Muscle of back (tissue), 13 donors: Measurements from ENCODE around the gene TMLHE. TPM values are rescaled to one million over a fixed set of nuclear protein-coding genes. Genes with fewer than 3 reads are reported as not detected.
"Not testable (repeated sequence)": the region's sequence is repeated elsewhere in the genome, so short reads cannot be mapped to it uniquely, and the experiment has no call there.

Experiments
- DNase-seq, 3 donors: peaks; one replicate each; pipeline versions ENCODE4 v3.0.0 to v3.0.0-alpha.2; 2013
- long read RNA-seq, 9 donors: transcript quantifications; one replicate each; lab custom pipeline, GENCODE V29; 2026
- polyA plus RNA-seq, 10 donors: library from polyadenylated mRNA; unstranded; fragments of 120-200 nt; gene quantifications; one replicate each; pipeline ENCODE4 v1.2.1, GENCODE V29; 2013; ENCODE audit not compliant: insufficient read length in 10 of 10

TMLHE gene
- 10 to 100 TPM; 16.2 to 23.6 (median 18.6) TPM for polyA plus RNA-seq
- long read RNA-seq, donor 1, partial matches to known transcripts: 0 of 4 reads
- long read RNA-seq, donor 1, other reads (novel, unspliced or antisense): 0 of 4 reads
- long read RNA-seq, donor 2, partial matches to known transcripts: 0 of 4 reads
- long read RNA-seq, donor 2, other reads (novel, unspliced or antisense): 0 of 4 reads
- long read RNA-seq, donor 3: 0 reads
- long read RNA-seq, donor 4, partial matches to known transcripts: 0 of 1 reads
- long read RNA-seq, donor 4, other reads (novel, unspliced or antisense): 0 of 1 reads
- long read RNA-seq, donor 5, partial matches to known transcripts: 0 of 3 reads
- long read RNA-seq, donor 5, other reads (novel, unspliced or antisense): 0 of 3 reads
- long read RNA-seq, donor 6, partial matches to known transcripts: 0 of 4 reads
- long read RNA-seq, donor 6, other reads (novel, unspliced or antisense): 0 of 4 reads
- long read RNA-seq, donor 7, partial matches to known transcripts: 0 of 2 reads
- long read RNA-seq, donor 7, other reads (novel, unspliced or antisense): 0 of 2 reads
- long read RNA-seq, donor 8, partial matches to known transcripts: 0 of 2 reads
- long read RNA-seq, donor 8, other reads (novel, unspliced or antisense): 0 of 2 reads
- long read RNA-seq, donor 9, partial matches to known transcripts: 0 of 3 reads
- long read RNA-seq, donor 9, other reads (novel, unspliced or antisense): 0 of 3 reads

GRCh38 chrX:155612312-155613224 lies at the start of gene TMLHE, which contains the start of gene SPRY3:
TSS of gene TMLHE (minus strand) at chrX:155612952. CDS start at chrX:155545276, 67,676 bp downstream.
TSS of gene SPRY3 (plus strand) at chrX:155612586.
- peak; percentile 38 to 86 (median 56) for DNase-seq

DNA sequence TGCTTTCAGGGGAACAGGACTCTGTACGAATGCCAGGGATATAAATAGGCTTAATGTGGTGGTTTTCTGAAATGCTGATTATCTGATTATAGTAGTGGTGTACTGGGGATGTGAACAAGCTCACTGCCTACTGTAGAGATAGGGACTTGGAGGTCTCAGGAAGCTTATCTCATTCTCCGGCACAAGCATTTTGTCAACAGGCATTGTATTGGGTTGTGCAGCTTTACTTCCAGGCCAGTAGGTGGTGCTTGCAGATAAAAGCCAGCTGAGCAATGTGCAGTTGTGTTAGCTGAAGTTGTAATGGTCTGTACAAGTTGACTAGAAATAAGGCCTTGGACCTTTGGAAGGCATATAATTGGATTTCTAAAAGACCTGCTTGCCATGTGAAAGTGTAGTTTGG lies 49.5 kb upstream of the TMLHE start:
- DNase-seq: no peak

DNA sequence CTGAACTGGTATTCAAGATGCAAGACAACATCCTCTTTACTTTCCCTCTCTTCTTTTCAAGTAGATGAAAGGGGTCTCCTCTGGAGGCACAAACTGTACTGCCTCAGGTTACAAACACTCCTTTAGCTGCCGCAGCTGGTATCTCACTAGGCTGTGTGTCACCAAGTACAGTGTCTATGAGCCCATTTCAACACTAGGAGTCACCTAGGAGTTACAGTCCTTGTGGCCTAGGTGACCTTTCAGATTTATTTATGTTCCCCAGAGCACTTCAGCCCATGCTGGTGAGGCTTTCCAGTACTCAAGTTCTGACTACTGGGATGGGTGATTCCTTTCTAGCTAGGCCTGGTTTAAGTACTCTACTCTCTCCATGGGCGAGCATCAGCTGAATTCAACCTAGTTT lies 32.4 kb upstream of the TMLHE start:
- DNase-seq: no peak

- no peak for DNase-seq
Observed at GRCh38 chrX:155643240-155643639, 30.5 kb upstream of the TMLHE start.

- peak in 1 of 3 donors; percentile 15 for DNase-seq
Observed at GRCh38 chrX:155641371-155641770, 28.6 kb upstream of the TMLHE start.

DNA sequence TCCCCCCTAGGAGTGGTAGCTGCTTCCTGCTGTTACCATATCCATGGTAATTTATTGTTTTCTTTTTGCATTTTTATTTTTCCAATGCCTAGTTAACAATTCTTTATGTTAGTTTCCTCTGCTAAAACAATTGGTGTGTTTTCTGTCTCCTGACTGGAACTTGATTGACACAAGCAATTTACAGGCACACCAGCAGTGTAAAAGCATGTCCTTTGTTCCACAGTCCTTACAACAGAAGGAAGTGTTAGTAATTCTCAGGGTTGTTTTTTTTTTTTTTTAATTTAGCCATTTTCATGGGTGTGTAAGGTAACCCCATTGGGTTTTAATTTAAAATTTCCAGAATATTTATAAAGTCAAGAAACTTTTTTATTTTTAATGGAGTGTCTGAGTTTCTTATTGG lies 25.0 kb upstream of the TMLHE start:
- no peak for DNase-seq

- DNase-seq: not testable (repeated sequence)
Observed at GRCh38 chrX:155635019-155635418, 22.3 kb upstream of the TMLHE start.

- DNase-seq: no peak
Observed at GRCh38 chrX:155632431-155633100, 19.8 kb upstream of the TMLHE start.

DNA sequence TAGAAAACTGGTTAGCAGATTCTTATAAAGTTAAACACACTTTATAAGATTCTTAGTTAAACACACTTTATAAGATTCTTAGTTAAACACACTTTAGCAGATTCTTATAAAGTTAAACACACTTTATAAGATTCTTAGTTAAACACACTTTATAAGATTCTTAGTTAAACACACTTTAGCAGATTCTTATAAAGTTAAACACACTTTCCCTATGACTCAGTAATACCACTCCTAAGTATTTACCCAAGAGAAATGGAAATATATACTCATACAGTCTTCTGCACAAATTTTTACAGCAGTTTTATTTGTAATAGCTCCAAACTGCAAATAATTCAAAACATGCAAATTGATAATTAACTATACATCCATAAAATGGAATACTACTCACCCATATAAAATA lies 7.4 kb upstream of the TMLHE start:
- DNase-seq: not testable (repeated sequence)

GRCh38 chrX:155615938-155616337 lies 3.2 kb upstream of the TMLHE start:
- peak in 1 of 3 donors; percentile 2 for DNase-seq

DNA sequence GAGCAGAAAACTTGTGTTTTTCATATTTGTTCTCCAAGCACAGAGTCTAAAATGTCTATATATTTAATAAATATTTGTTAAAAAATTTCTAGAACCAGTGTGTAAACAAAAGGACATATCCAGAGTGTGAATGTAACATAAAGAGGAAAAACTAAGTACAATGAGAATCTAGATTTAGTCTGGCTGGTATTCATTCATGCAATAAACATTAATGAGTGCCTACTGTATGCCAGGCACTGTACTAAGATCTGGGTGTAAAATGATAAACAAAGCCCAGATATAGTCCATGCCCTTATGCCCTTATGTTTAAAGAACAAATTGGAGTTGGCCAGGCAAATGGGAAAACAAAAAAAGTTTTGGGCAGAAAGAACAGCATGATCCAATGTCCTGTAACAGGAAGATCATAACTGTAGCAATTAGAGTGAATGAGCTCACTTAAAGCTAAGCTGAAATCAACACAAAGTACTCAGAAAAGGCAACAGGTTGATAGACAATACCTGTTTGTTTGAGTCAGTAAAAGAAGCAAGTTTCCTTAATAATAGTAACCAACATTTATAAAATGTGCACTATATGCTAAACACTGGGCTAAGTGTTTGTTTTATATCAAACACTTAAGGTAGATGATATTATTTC lies 1.3 kb upstream of the TMLHE start:
- no peak for DNase-seq

DNA sequence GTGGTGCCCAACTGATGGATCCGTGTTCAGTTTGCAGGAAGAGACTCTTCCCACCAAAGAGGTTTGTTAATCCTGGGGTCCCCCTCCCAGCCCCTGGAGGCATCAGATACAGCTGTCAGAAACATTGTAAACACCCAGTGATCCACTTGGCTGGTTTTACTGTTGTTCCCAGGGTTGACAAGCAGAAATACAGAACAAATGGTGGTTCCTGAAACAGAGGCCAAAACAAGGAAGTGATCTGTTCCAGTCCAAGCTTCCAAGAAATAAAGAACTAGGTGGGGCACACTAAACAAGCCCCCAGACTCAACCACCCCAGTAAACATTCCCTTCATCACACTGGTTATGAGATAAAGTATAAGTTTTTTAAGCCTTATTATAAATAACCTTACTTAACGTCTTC lies 1.4 kb downstream of the TMLHE start:
- DNase-seq: peak in 1 of 3 donors; percentile 2

- no peak for DNase-seq
Observed at GRCh38 chrX:155592981-155593380, 19.8 kb downstream of the TMLHE start.

DNA sequence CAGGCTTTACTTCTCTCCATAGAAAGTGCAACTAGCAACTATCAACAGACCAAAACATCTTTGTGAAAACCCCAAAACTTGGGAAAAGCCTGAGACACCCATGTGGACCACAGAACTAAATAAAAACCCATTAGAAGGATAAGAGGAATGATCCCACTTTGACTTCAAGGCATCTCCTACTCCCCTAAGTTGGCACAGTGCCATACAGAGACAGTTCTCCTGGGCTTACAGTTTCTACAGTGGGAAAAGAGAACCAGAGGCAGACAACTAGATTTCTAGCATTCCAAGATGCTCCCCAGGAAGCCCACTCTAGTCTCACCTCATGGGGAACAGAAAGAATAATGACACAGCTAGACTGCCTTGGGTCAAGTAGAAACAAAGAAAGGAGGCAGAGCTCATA lies 20.4 kb downstream of the TMLHE start:
- no peak for DNase-seq

GRCh38 chrX:155577682-155578081 lies 35.1 kb downstream of the TMLHE start:
- peak in 1 of 3 donors; percentile 2 for DNase-seq

- DNase-seq: no peak
Observed at GRCh38 chrX:155563099-155563498, 49.7 kb downstream of the TMLHE start.

DNA sequence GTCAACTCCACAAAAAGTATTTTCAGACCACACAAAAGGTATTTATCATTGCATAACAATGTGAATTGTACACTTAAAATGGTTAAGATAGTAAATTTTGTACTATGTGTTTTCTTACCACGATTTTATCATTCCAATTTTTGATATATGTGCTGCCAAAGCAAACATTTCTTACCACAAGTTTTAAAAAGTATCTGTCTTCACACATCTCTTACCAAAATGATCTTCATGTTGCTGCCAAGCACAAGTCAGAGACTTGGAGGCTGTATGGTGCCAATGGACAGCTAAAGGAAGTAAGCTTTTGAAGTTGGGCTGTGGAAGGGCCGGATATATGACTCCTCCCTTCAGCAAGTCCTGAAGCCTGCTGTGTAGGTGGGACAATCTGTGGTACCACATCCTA lies 67.9 kb downstream of the TMLHE start:
- peak in 1 of 3 donors; percentile 0 for DNase-seq

DNA sequence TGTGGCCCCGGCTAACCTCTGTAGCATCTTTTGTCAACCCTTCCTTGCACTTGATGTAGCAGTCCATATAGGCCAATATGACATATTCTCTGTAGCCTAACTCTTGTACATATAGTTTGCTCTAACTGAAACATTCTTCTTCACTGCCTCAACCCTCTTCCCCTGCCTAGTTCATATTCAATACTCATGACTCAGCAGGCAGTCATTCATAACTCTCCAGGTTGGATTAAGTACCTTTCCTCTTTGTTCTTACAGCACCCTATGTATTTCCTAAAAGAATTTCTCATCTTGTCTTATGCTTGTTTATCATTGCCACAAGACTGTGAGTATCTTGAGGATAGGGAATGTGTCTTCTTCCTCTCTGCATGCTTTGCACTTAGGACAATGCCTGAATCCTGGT lies 76.9 kb downstream of the TMLHE start:
- no peak for DNase-seq

DNA sequence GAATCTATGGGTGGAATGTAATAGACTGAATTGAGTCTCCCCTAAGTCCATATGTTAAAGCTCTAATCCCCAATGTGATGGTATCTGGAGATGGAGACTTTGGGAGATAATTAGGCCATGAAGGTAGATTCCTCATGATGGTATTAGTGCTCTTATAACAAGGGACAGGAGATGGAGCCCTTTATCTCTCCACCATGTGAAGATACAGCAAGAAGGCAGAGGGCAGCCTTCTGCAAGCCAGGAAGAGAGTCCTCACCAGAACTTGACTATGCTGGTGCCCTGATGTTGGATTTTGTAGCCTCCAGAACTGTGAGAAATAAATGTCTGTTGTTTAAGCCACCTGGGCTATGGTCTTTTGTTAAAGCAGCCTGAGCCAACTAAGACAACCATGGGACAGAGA lies 78.0 kb downstream of the TMLHE start:
- DNase-seq: no peak

GRCh38 chrX:155527023-155527422 lies 85.7 kb downstream of the TMLHE start:
- not testable (repeated sequence) for DNase-seq

DNA sequence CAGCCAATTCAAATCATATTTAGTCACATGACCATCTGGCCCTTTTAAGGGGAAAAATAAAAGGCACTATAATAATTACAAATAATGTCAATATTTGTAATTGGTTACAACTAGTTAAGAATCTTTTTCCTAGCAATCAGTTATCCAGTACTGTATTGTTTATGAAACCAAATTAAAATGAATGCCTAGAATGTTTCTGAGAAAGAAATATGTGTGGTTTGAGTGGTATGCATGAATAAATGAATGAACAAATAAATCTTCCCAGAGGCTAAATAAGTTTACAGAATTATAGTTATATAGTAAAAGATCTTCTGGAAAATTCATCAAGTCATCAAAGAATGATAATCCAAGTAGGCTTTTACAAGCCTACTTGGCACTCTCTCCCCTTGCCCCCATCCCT lies 98.5 kb downstream of the TMLHE start:
- DNase-seq: no peak
